SK-N-SH (cell line): ENCODE measurements around the gene TRAPPC3. TPM values are rescaled to one million over a fixed set of nuclear protein-coding genes. Genes with fewer than 3 reads are reported as not detected.

Experiments used
- CTCF ChIA-PET: fragments of 300-600, 350-600 bp; formaldehyde crosslinking; extraction: SDS; loops from one replicate; lab custom pipeline; 2021; lab: Yijun Ruan, JAX
- POLR2A ChIA-PET: fragments of 350-600 bp; sonication (Branson Sonifier 250); formaldehyde crosslinking; extraction: SDS; loops from one replicate; lab custom pipeline; 2020; ENCODE audit warnings: antibody characterized with exemption, inconsistent platforms; lab: Yijun Ruan, JAX
- DNase-seq: peaks from one replicate; pipeline ENCODE4 v3.0.0; 2012
- H2AFZ ChIP-seq: fragments of 200-600 bp; sonication (generic); 2 replicates; pipeline ENCODE4 v1.8.1; 2016; ENCODE audit warnings: antibody characterized with exemption, mild to moderate bottlenecking, low read depth
- H3F3A ChIP-seq: fragments of 200-600 bp; sonication (generic); replicated peaks from 2 replicates; pipeline ENCODE3; 2016; ENCODE audit warnings: antibody characterized with exemption, mild to moderate bottlenecking; ENCODE audit not compliant: insufficient read depth
- H3K27ac ChIP-seq, 2 experiments: fragments of 200-500 bp in 1 of 2; fragments of 200-600 bp in 1 of 2; sonication (Bioruptor generic) in 1 of 2; sonication (generic), shearing (Covaris generic) in 1 of 2; 2 replicates each; pipeline versions ENCODE4 v1.5.1 to v1.6.1; 2014 to 2016; ENCODE audit warnings: low read depth in 2 of 2, inconsistent platforms in 1 of 2, low read length in 1 of 2, mild to moderate bottlenecking in 1 of 2, mixed read lengths in 1 of 2
- H3K27me3 ChIP-seq: fragments of 200-600 bp; sonication (generic), shearing (Covaris generic); 2 replicates; pipeline ENCODE4 v1.6.1; 2016; ENCODE audit warnings: mixed run types; ENCODE audit not compliant: insufficient read depth
- H3K36me3 ChIP-seq, 2 experiments: fragments of 200-500 bp in 1 of 2; fragments of 200-600 bp in 1 of 2; sonication (Bioruptor generic) in 1 of 2; sonication (generic) in 1 of 2; replicated peaks in 1 of 2; 2 replicates each; pipeline versions ENCODE3 to v1.5.1; 2014 to 2016; ENCODE audit warnings: low read length in 1 of 2, mild to moderate bottlenecking in 1 of 2; ENCODE audit not compliant: insufficient read depth in 2 of 2, control insufficient read depth in 1 of 2
- H3K4me1 ChIP-seq, 2 experiments: fragments of 200-500 bp in 1 of 2; fragments of 200-600 bp in 1 of 2; sonication (Bioruptor generic) in 1 of 2; sonication (generic), shearing (Covaris generic) in 1 of 2; 2 replicates each; pipeline versions ENCODE4 v1.5.1 to v1.6.1; 2014 to 2016; ENCODE audit warnings: low read depth in 1 of 2, low read length in 1 of 2, mixed run types in 1 of 2; ENCODE audit not compliant: insufficient read depth in 2 of 2, control insufficient read depth in 1 of 2
- H3K4me2 ChIP-seq: fragments of 200-600 bp; sonication (generic), shearing (Covaris generic); 2 replicates; pipeline ENCODE4 v1.6.1; 2017; ENCODE audit warnings: mixed run types
- H3K4me3 ChIP-seq, 2 experiments: fragments of 200-500 bp in 1 of 2; fragments of 200-600 bp in 1 of 2; sonication (Bioruptor generic) in 1 of 2; sonication (generic), shearing (Covaris generic) in 1 of 2; 2 replicates each; pipeline versions ENCODE4 v1.5.1 to v1.8.1; 2014 to 2016; ENCODE audit warnings: low read depth in 2 of 2, inconsistent platforms in 1 of 2, low read length in 1 of 2, mild to moderate bottlenecking in 1 of 2, mixed read lengths in 1 of 2, moderate library complexity in 1 of 2
- H3K79me2 ChIP-seq: fragments of 200-600 bp; sonication (generic); 2 replicates; pipeline ENCODE4 v1.8.1; 2017; ENCODE audit warnings: mild to moderate bottlenecking; ENCODE audit not compliant: insufficient read depth
- H3K9ac ChIP-seq: fragments of 200-600 bp; sonication (generic); 2 replicates; pipeline ENCODE4 v1.6.1; 2017; ENCODE audit warnings: mixed run types
- H3K9me2 ChIP-seq: fragments of 200-600 bp; sonication (generic); 2 replicates; pipeline ENCODE4 v1.6.1; 2017; ENCODE audit warnings: mixed run types
- H3K9me3 ChIP-seq: fragments of 200-600 bp; sonication (generic); 2 replicates; pipeline ENCODE4 v1.6.1; 2017; ENCODE audit warnings: mixed run types, mild to moderate bottlenecking, moderate library complexity
- H4K20me1 ChIP-seq: fragments of 200-600 bp; sonication (generic); 2 replicates; pipeline ENCODE4 v1.6.1; 2017; ENCODE audit warnings: mild to moderate bottlenecking, mixed run types; ENCODE audit not compliant: insufficient read depth
- CHD2 ChIP-seq: fragments of 150-350 bp; IDR thresholded peaks from 2 replicates; pipeline ENCODE4 v1.6.1; 2018; ENCODE audit warnings: low read length; ENCODE audit not compliant: partially characterized antibody
- EP300 ChIP-seq, 2 experiments: IDR thresholded peaks; 2 replicates each; pipeline versions ENCODE4 v1.4.0 to v1.6.1; 2012; ENCODE audit warnings: borderline replicate concordance in 1 of 2, low read depth in 1 of 2, low read length in 1 of 2
- FOSL2 ChIP-seq: IDR thresholded peaks from 2 replicates; pipeline ENCODE4 v1.4.0; 2012; ENCODE audit warnings: low read depth, mild to moderate bottlenecking, moderate library complexity, borderline replicate concordance
- FOXJ3 ChIP-seq: sonication (generic); formaldehyde crosslinking; IDR thresholded peaks from 2 replicates; pipeline ENCODE4 v1.5.1; 2020; ENCODE audit warnings: mild to moderate bottlenecking, missing genetic modification reagents
- FOXM1 ChIP-seq: IDR thresholded peaks from 2 replicates; pipeline ENCODE4 v1.4.0; 2012; ENCODE audit warnings: low read depth, mild to moderate bottlenecking
- GATA2 ChIP-seq: sonication (generic); formaldehyde crosslinking; IDR thresholded peaks from 2 replicates; pipeline ENCODE4 v1.5.0; 2020; ENCODE audit warnings: mild to moderate bottlenecking, missing genetic modification reagents
- JUND ChIP-seq: IDR thresholded peaks from 2 replicates; pipeline ENCODE4 v1.4.0; 2012
- MEF2A ChIP-seq: IDR thresholded peaks from 2 replicates; pipeline ENCODE4 v1.4.0; 2012; ENCODE audit warnings: low read depth, borderline replicate concordance
- MXI1 ChIP-seq: IDR thresholded peaks from 2 replicates; pipeline ENCODE4 v1.6.1; 2012; ENCODE audit warnings: mild to moderate bottlenecking, low read depth, low read length, improper control_type of control experiment
- NFIC ChIP-seq: IDR thresholded peaks from 2 replicates; pipeline ENCODE4 v1.4.0; 2012; ENCODE audit warnings: borderline replicate concordance
- NRF1 ChIP-seq: IDR thresholded peaks from 2 replicates; pipeline ENCODE4 v1.6.1; 2012; ENCODE audit warnings: low read depth, mild to moderate bottlenecking, low read length
- POLR2AphosphoS5 ChIP-seq: IDR thresholded peaks from 2 replicates; pipeline ENCODE4 v1.6.1; 2012; ENCODE audit warnings: low read depth, low read length
- RAD21 ChIP-seq: IDR thresholded peaks from 2 replicates; pipeline ENCODE4 v1.6.1; 2012; ENCODE audit warnings: mild to moderate bottlenecking, low read length
- RFX5 ChIP-seq: IDR thresholded peaks from 2 replicates; pipeline ENCODE4 v1.6.1; 2012; ENCODE audit warnings: mild to moderate bottlenecking, improper control_type of control experiment, low read length
- RXRA ChIP-seq: IDR thresholded peaks from 2 replicates; pipeline ENCODE4 v1.4.0; 2012; ENCODE audit warnings: low read depth, mild to moderate bottlenecking, borderline replicate concordance
- SMC3 ChIP-seq: IDR thresholded peaks from 2 replicates; pipeline ENCODE4 v1.6.1; 2012; ENCODE audit warnings: low read depth, low read length, improper control_type of control experiment
- TAF1 ChIP-seq: IDR thresholded peaks from 2 replicates; pipeline ENCODE4 v1.6.1; 2012; ENCODE audit warnings: low read depth, mild to moderate bottlenecking, low read length, moderate library complexity, borderline replicate concordance
- TCF12 ChIP-seq: IDR thresholded peaks from 2 replicates; pipeline ENCODE4 v1.4.0; 2012
- TEAD4 ChIP-seq: IDR thresholded peaks from 2 replicates; pipeline ENCODE4 v1.4.0; 2012; ENCODE audit warnings: mild to moderate bottlenecking, borderline replicate concordance; ENCODE audit not compliant: insufficient read depth
- YY1 ChIP-seq: IDR thresholded peaks from 2 replicates; pipeline ENCODE4 v1.4.0; 2012; ENCODE audit warnings: low read depth, mild to moderate bottlenecking
- WGBS: methylation state at CpG from one replicate; pipeline ENCODE4 v1.1.6; 2017; ENCODE audit warnings: low lambda C conversion rate; 5-methylcytosine and 5-hydroxymethylcytosine counted together
- polyA plus RNA-seq, 3 experiments: library from polyadenylated mRNA; depleted of rRNA; stranded (reverse); fragments of >200 nt; gene quantifications; 2 replicates each; pipeline ENCODE4 v1.2.3, GENCODE V29; 2012
- TF ChIP-seq, protein P1 (sequence below): IDR thresholded peaks from 2 replicates; pipeline ENCODE4 v1.4.0; 2012; ENCODE audit warnings: low read depth, borderline replicate concordance
- TF ChIP-seq, protein P2 (sequence below): fragments of 150-350 bp; IDR thresholded peaks from 2 replicates; pipeline ENCODE4 v1.6.1; 2017; ENCODE audit warnings: antibody characterized with exemption, low read length, low read depth, borderline replicate concordance
- TF ChIP-seq, protein P3 (sequence below): IDR thresholded peaks from 2 replicates; pipeline ENCODE4 v1.4.0; 2012; ENCODE audit warnings: low read depth

TRAPPC3 gene
- polyA plus RNA-seq, 1 of the 3 experiments (the other 2 are of a cell fraction) = 149 TPM

DNA sequence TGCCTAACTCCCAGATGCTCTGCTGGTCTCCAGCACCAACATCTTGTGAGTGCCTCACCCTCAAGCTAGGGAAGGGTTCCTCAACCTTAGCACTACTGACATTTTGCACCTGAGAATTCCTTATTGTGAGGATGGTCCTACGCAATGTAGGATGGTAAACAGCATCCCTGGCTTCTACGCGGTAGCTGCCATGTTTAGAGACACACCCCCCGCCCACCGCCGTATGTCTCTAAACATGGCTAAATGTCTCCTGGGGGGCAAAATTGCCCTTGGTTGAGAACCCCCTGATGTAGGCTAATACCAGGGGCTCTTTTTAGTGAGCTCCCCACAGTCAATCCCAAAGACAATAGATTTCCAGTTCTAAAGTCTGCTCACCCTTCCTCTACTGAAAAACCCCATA lies 4.2 kb upstream of the TRAPPC3 start:
- WGBS = 97% methylated on average over 6 of the region's 6 CpGs

DNA sequence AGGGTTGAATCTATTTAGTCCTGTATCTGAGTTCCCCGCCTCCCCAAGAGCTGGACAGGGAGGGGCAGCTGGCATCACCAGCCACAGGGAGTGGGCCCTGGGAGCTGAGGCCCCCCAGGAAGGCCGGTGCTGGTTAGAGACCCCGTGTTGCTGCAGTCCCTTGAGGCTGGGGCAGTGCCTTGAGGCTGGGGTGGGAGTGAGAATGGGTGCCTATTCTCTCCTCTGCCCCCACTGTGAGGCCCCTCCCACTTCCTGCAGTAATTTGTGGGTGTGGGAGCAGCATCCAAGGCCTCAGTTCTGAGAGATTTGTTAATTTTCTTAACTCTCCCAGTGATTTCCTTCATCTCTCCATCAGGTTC lies 2.5 kb upstream of the TRAPPC3 start:
- Histone ChIP-seq H3K4me2 (peak overlapping the region; percentile 79; the same call in 1 of the 2 replicates), H3K9me3 (no peaks in the 10 kb centered on the region), H3K36me3 (peaks cover 0 to 2% of the 10 kb centered on the region in 2 experiments), H3K79me2 (peaks cover 45% of the 10 kb centered on the region), H4K20me1 (no peaks in the 10 kb centered on the region), H3K27ac (peak overlapping the region; percentile 97 to 98), H2AFZ (0 out of 2 replicates have a peak overlapping the region, but pooled peaks have one; percentile 45), H3K4me3 (no peak overlapping the region), H3K9me2 (no peaks in the 10 kb centered on the region), H3K4me1 (peaks cover 32 to 33% of the 10 kb centered on the region in 2 experiments), H3F3A (peaks cover 19% of the 10 kb centered on the region), H3K9ac (peak overlapping the region; percentile 36; the same call in 1 of the 2 replicates), H3K27me3 (no peaks in the 10 kb centered on the region)
- no CpG with 5 or more reads among the region's 3 CpGs for WGBS
- TF ChIP-seq FOXJ3 (no peak), EP300 (IDR thresholded peaks at IDR 0.05; ENCODE audit: borderline replicate concordance in 1 of 2, low read depth in 1 of 2, low read length in 1 of 2) (no peak), CHD2 (no peak), TAF1 (no peak), FOXM1 (no peak), RFX5 (no peak), MXI1 (no peak), TCF12 (no peak), TEAD4 (no peak), NRF1 (no peak), POLR2AphosphoS5 (no peak), NFIC (no peak), SMC3 (no peak), GATA2 (CRISPR knock-in tag) (no peak), RAD21 (no peak), YY1 (no peak), FOSL2 (no peak)
- TF ChIP-seq, protein P1, sequence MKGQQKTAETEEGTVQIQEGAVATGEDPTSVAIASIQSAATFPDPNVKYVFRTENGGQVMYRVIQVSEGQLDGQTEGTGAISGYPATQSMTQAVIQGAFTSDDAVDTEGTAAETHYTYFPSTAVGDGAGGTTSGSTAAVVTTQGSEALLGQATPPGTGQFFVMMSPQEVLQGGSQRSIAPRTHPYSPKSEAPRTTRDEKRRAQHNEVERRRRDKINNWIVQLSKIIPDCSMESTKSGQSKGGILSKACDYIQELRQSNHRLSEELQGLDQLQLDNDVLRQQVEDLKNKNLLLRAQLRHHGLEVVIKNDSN = no peak
- TF ChIP-seq, protein P2, sequence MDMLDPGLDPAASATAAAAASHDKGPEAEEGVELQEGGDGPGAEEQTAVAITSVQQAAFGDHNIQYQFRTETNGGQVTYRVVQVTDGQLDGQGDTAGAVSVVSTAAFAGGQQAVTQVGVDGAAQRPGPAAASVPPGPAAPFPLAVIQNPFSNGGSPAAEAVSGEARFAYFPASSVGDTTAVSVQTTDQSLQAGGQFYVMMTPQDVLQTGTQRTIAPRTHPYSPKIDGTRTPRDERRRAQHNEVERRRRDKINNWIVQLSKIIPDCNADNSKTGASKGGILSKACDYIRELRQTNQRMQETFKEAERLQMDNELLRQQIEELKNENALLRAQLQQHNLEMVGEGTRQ = no peak
- TF ChIP-seq, protein P3, sequence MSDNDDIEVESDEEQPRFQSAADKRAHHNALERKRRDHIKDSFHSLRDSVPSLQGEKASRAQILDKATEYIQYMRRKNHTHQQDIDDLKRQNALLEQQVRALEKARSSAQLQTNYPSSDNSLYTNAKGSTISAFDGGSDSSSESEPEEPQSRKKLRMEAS = no peak
- no peak for DNase-seq
- CTCF ChIA-PET = interaction anchor here (1.0 to 4.8 kb wide), 7 partner anchors 9 to 268 kb away, joined by 3 to 143 read pairs (median 45); no protein-coding TSS in a partner anchor
- POLR2A ChIA-PET = no interaction called here

More for the DNA sequence above, 4.2 kb upstream of the TRAPPC3 start:
- no peak overlapping the region for H3K4me2 ChIP-seq
- no peaks in the 10 kb centered on the region for H3K9me3 ChIP-seq
- peaks cover 36 to 44% of the 10 kb centered on the region in 2 experiments for H3K4me1 ChIP-seq
- H3K4me3 ChIP-seq = no peak overlapping the region
- peaks cover 15% of the 10 kb centered on the region for H4K20me1 ChIP-seq
- no peak overlapping the region for H3K27ac ChIP-seq
- H3F3A ChIP-seq = peaks cover 19% of the 10 kb centered on the region
- H3K9me2 ChIP-seq = no peaks in the 10 kb centered on the region
- H3K9ac ChIP-seq = no peak overlapping the region
- H2AFZ ChIP-seq = no peak overlapping the region
- H3K27me3 ChIP-seq = no peaks in the 10 kb centered on the region
- DNase-seq = no peak
- TF ChIP-seq, protein P1 = no peak
- no peak for TF ChIP-seq TEAD4
- no peak for TF ChIP-seq MEF2A
- TF ChIP-seq, protein P3 = no peak
- no peak for TF ChIP-seq NRF1
- TF ChIP-seq TAF1 = no peak
- no peak for TF ChIP-seq RXRA
- no peak for TF ChIP-seq JUND
- no peak for TF ChIP-seq FOXM1
- H3K36me3 ChIP-seq = peaks cover 0 to 5% of the 10 kb centered on the region in 2 experiments
- POLR2A ChIA-PET = no interaction called here
- H3K79me2 ChIP-seq = peaks cover 45% of the 10 kb centered on the region
- CTCF ChIA-PET = interaction anchor here (0.6 to 5.6 kb wide), 4 partner anchors 35 to 267 kb away, joined by 3 to 49 read pairs (median 4); partner anchors contain the start of gene LSM10
